Cardiac muscle cell (in vitro differentiated cells and primary cell): ENCODE results near the gene GATA5. TPM values are rescaled to one million over a fixed set of nuclear protein-coding genes. Genes with fewer than 3 reads are reported as not detected.

Experiments used
- DNase-seq, 2 donors: peaks; one replicate each; pipeline versions ENCODE4 v3.0.0 to v3.0.0-alpha.2; 2010 to 2017; ENCODE audit warnings: low read depth in 1 of 2, low spot score in 1 of 2
- H3K27ac ChIP-seq: fragments of 200-600 bp; sonication (generic); 2 replicates; pipeline ENCODE4 v1.5.1; 2016
- H3K27me3 ChIP-seq: fragments of 200-600 bp; sonication (generic); 2 replicates; pipeline ENCODE4 v1.6.0; 2016; ENCODE audit warnings: control low read depth
- H3K36me3 ChIP-seq: fragments of 200-600 bp; sonication (generic); 2 replicates; pipeline ENCODE4 v1.5.1; 2016; ENCODE audit warnings: control low read depth
- H3K4me1 ChIP-seq: fragments of 200-600 bp; sonication (generic); 2 replicates; pipeline ENCODE4 v1.8.1; 2017; ENCODE audit warnings: low read depth, mild to moderate bottlenecking, mixed run types
- H3K4me3 ChIP-seq: fragments of 200-600 bp; sonication (generic); 2 replicates; pipeline ENCODE4 v1.5.1; 2016; ENCODE audit warnings: mild to moderate bottlenecking
- H3K9me3 ChIP-seq: fragments of 200-600 bp; sonication (generic); 2 replicates; pipeline ENCODE4 v1.5.1; 2017; ENCODE audit warnings: low read depth, mild to moderate bottlenecking, control low read depth
- CTCF ChIP-seq: IDR thresholded peaks from 2 replicates; pipeline ENCODE4 v1.5.1; 2012; ENCODE audit warnings: low read depth, mild to moderate bottlenecking, low read length
- polyA plus RNA-seq: library from polyadenylated mRNA; unstranded; fragments of >200 nt; fragmentation: Nextera tagmentation; extraction: Ambion mirVana; gene quantifications from 2 replicates; pipeline ENCODE4 v1.2.1, GENCODE V29; 2016
- total RNA-seq: library from RNA; depleted of rRNA; stranded (reverse); fragments of >200 nt; gene quantifications from 2 replicates; pipeline ENCODE4 v1.2.3, GENCODE V29; 2016

Gene GATA5
- total and polyA plus RNA-seq, 2 experiments from 2014 or later: 66.8 to 103 TPM

- Histone ChIP-seq H3K9me3 (no peaks in the 10 kb centered on the region), H3K27me3 (no peaks in the 10 kb centered on the region), H3K27ac (no peak overlapping the region), H3K4me1 (peaks cover 14% of the 10 kb centered on the region), H3K36me3 (no peaks in the 10 kb centered on the region), H3K4me3 (no peak overlapping the region)
- DNase-seq: no peak
- TF ChIP-seq CTCF: no peak
Observed at GRCh38 chr20:62425281-62426058, 50.3 kb downstream of the GATA5 start.

GRCh38 chr20:62424249-62425107, 51.3 kb downstream of the GATA5 start:
- H3K4me3 ChIP-seq: no peak overlapping the region
- H3K36me3 ChIP-seq: no peaks in the 10 kb centered on the region
- H3K27me3 ChIP-seq: no peaks in the 10 kb centered on the region
- H3K9me3 ChIP-seq: no peaks in the 10 kb centered on the region
- no peak overlapping the region for H3K27ac ChIP-seq
- no peak for TF ChIP-seq CTCF
- no peak for DNase-seq
- peaks cover 10% of the 10 kb centered on the region for H3K4me1 ChIP-seq

GRCh38 chr20:62423326-62423706, 52.5 kb downstream of the GATA5 start:
- peaks cover 10% of the 10 kb centered on the region for H3K4me1 ChIP-seq
- no peak overlapping the region for H3K27ac ChIP-seq
- no peak for TF ChIP-seq CTCF
- no peaks in the 10 kb centered on the region for H3K27me3 ChIP-seq
- H3K36me3 ChIP-seq: no peaks in the 10 kb centered on the region
- H3K9me3 ChIP-seq: no peaks in the 10 kb centered on the region
- no peak for DNase-seq
- no peak overlapping the region for H3K4me3 ChIP-seq

- Histone ChIP-seq H3K36me3 (no peaks in the 10 kb centered on the region), H3K27me3 (no peaks in the 10 kb centered on the region), H3K27ac (no peak overlapping the region), H3K9me3 (no peaks in the 10 kb centered on the region), H3K4me3 (no peak overlapping the region), H3K4me1 (peaks cover 10% of the 10 kb centered on the region)
- no peak for DNase-seq
- TF ChIP-seq CTCF: no peak
Observed at GRCh38 chr20:62422636-62423325, 53.0 kb downstream of the GATA5 start.

GRCh38 chr20:62421716-62421990, 54.1 kb downstream of the GATA5 start:
- Histone ChIP-seq H3K27ac (no peak overlapping the region), H3K4me1 (peaks cover 1% of the 10 kb centered on the region), H3K4me3 (no peak overlapping the region), H3K9me3 (no peaks in the 10 kb centered on the region), H3K27me3 (no peaks in the 10 kb centered on the region), H3K36me3 (no peaks in the 10 kb centered on the region)
- DNase-seq: no peak
- TF ChIP-seq CTCF: no peak
